Measurements from ENCODE around the gene KCNT2. TPM values are rescaled to one million over a fixed set of nuclear protein-coding genes. Genes with fewer than 3 reads are reported as not detected.
A peak's percentile ranks its signal among the peaks of the same experiment; 100 is the strongest.

The KCNT2 gene
- total RNA-seq, 6 experiments from 2014 or later, result 0.23 to 1.4 (median 0.32) TPM

- Mint-ChIP-seq H3K4me1 (ENCODE audit: low read depth) (no peaks in the 10 kb centered on the region; the same call in 1 of the 2 replicates), H3K9me3 (no peaks in the 10 kb centered on the region; the same call in 1 of the 2 replicates), H3K4me3 (no peak overlapping the region), H3K36me3 (ENCODE audit: low read depth) (no peaks in the 10 kb centered on the region), H3K27ac (no peak overlapping the region), H3K27me3 (ENCODE audit: insufficient read depth) (no peaks in the 10 kb centered on the region)
- DNase-seq, result no peak
- TF ChIP-seq CTCF (IDR thresholded peaks at IDR 0.05), result no peak
These were observed 399.0 kb downstream of the KCNT2 start for GRCh38 chr1:196209265-196209664.

GRCh38 chr1:196207612-196208217 is 400.5 kb downstream of the KCNT2 start:
- DNase-seq, result no peak
- Mint-ChIP-seq H3K4me3 (no peak overlapping the region), H3K27ac (no peak overlapping the region), H3K27me3 (ENCODE audit: insufficient read depth) (no peaks in the 10 kb centered on the region), H3K36me3 (ENCODE audit: low read depth) (no peaks in the 10 kb centered on the region), H3K4me1 (ENCODE audit: low read depth) (no peaks in the 10 kb centered on the region; the same call in 1 of the 2 replicates), H3K9me3 (no peaks in the 10 kb centered on the region; the same call in 1 of the 2 replicates)
- TF ChIP-seq CTCF (IDR thresholded peaks at IDR 0.05), result no peak

GRCh38 chr1:196205882-196206281 is 402.4 kb downstream of the KCNT2 start:
- no peaks in the 10 kb centered on the region; the same call in 1 of the 2 replicates for H3K9me3 Mint-ChIP-seq
- no peaks in the 10 kb centered on the region for H3K36me3 Mint-ChIP-seq (ENCODE audit: low read depth)
- H3K4me1 Mint-ChIP-seq (ENCODE audit: low read depth), result no peaks in the 10 kb centered on the region; the same call in 1 of the 2 replicates
- no peak for DNase-seq
- no peaks in the 10 kb centered on the region for H3K27me3 Mint-ChIP-seq (ENCODE audit: insufficient read depth)
- no peak overlapping the region for H3K4me3 Mint-ChIP-seq
- TF ChIP-seq CTCF (IDR thresholded peaks at IDR 0.05), result no peak
- H3K27ac Mint-ChIP-seq, result no peak overlapping the region

- TF ChIP-seq CTCF (IDR thresholded peaks at IDR 0.05), result no peak
- H3K27me3 Mint-ChIP-seq (ENCODE audit: insufficient read depth), result no peaks in the 10 kb centered on the region
- H3K4me1 Mint-ChIP-seq (ENCODE audit: low read depth), result peaks cover 6% of the 10 kb centered on the region; the same call in 1 of the 2 replicates
- no peak overlapping the region for H3K27ac Mint-ChIP-seq
- no peak overlapping the region for H3K4me3 Mint-ChIP-seq
- no peaks in the 10 kb centered on the region for H3K36me3 Mint-ChIP-seq (ENCODE audit: low read depth)
- peaks cover 3% of the 10 kb centered on the region; the same call in 1 of the 2 replicates for H3K9me3 Mint-ChIP-seq
- DNase-seq, result no peak
These were observed 411.8 kb downstream of the KCNT2 start for GRCh38 chr1:196196486-196196885.

- Mint-ChIP-seq H3K4me3 (no peak overlapping the region), H3K9me3 (peaks cover 18% of the 10 kb centered on the region), H3K27me3 (ENCODE audit: insufficient read depth) (no peaks in the 10 kb centered on the region), H3K36me3 (ENCODE audit: low read depth) (no peaks in the 10 kb centered on the region), H3K27ac (no peak overlapping the region; the same call in 1 of the 2 replicates), H3K4me1 (ENCODE audit: low read depth) (peaks cover 6% of the 10 kb centered on the region; the same call in 1 of the 2 replicates)
- DNase-seq, result peak; percentile 14
- TF ChIP-seq CTCF (IDR thresholded peaks at IDR 0.05), result no peak
These were observed 414.2 kb downstream of the KCNT2 start for GRCh38 chr1:196193896-196194559.
